Activated naive CD8-positive, alpha-beta T cell treated with anti-CD3 and anti-CD28 coated beads for 36 hours (primary cell): ENCODE results near the gene KPNA3. TPM values are rescaled to one million over a fixed set of nuclear protein-coding genes. Genes with fewer than 3 reads are reported as not detected.

ENCODE experiments used
- DNase-seq: peaks from one replicate; pipeline ENCODE4 v3.0.0; 2021
- H3K27ac Mint-ChIP-seq: one replicate; pipeline ENCODE4 v1.8.0; 2022; ENCODE audit warnings: mild to moderate bottlenecking, moderate library complexity, mixed read lengths
- H3K27me3 Mint-ChIP-seq: one replicate; pipeline ENCODE4 v1.8.0; 2022; ENCODE audit warnings: mild to moderate bottlenecking, mixed read lengths
- H3K36me3 Mint-ChIP-seq: one replicate; pipeline ENCODE4 v1.8.0; 2021; ENCODE audit warnings: mild to moderate bottlenecking, mixed read lengths
- H3K4me1 Mint-ChIP-seq: one replicate; pipeline ENCODE4 v1.8.0; 2021; ENCODE audit warnings: mixed read lengths
- H3K4me3 Mint-ChIP-seq: one replicate; pipeline ENCODE4 v1.8.0; 2022; ENCODE audit warnings: mild to moderate bottlenecking, moderate library complexity, mixed read lengths
- H3K9me3 Mint-ChIP-seq: one replicate; pipeline ENCODE4 v1.8.0; 2022; ENCODE audit warnings: mixed read lengths
- total RNA-seq, 2 experiments: library from RNA; stranded (reverse); gene quantifications; one replicate each; pipeline ENCODE4 v1.2.3, GENCODE V29; 2021

Gene KPNA3, protein sequence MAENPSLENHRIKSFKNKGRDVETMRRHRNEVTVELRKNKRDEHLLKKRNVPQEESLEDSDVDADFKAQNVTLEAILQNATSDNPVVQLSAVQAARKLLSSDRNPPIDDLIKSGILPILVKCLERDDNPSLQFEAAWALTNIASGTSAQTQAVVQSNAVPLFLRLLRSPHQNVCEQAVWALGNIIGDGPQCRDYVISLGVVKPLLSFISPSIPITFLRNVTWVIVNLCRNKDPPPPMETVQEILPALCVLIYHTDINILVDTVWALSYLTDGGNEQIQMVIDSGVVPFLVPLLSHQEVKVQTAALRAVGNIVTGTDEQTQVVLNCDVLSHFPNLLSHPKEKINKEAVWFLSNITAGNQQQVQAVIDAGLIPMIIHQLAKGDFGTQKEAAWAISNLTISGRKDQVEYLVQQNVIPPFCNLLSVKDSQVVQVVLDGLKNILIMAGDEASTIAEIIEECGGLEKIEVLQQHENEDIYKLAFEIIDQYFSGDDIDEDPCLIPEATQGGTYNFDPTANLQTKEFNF
- 10 to 100 TPM; 65.9 to 67.0 TPM for total RNA-seq

DNA sequence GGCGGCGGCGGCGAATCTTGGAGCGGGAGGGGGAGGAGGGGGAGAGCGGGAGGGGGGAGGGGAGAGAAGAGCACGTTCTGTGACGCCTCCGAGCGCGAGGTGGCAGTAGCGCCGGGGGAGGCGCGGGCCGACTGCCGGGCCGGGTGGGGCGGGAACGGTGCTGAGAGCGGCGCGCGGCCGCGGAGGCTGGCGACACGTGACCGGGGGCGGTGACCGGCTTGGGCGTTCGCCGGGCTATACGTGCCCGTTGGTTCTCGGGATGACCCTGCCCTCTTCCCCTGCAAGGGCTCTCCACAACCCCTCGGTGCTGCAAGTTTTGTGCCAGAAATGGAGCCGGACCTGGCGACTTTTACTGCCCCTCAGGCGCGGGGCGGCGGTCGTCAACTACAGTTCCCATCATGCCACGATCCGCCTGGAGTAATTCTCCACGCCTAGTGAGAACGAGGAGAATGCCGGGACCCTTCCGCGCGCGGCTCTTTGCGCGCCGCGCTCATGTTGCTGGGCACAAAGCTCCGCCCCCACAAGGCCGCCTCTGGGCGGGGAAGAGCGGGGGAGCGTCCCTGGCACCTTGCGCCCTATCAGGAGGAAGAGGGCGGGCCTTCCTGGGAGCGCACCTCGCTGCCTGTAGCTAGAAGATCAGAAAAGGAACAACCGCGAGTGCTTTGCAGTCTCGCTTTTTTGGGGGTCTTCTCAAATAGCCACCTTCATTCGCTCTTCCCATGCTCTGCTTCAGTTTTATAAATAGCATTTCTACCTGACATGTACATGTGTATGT is at the start of gene KPNA3:
Gene KPNA3, minus strand, starts transcription at position 133 of the 775 bp plus-strand sequence. CDS start 176 bp downstream, outside the sequence.
- DNase-seq, result peak; percentile 95
- no peaks in the 10 kb centered on the region for H3K9me3 Mint-ChIP-seq
- peak within 1 kb of the TSS; percentile 89 for H3K4me3 Mint-ChIP-seq
- H3K36me3 Mint-ChIP-seq, result peaks cover 14% of the 10 kb centered on the region
- no peaks in the 10 kb centered on the region for H3K27me3 Mint-ChIP-seq
- H3K27ac Mint-ChIP-seq, result peak within 1 kb of the TSS; percentile 97
- peaks cover 26% of the 10 kb centered on the region for H3K4me1 Mint-ChIP-seq

DNA sequence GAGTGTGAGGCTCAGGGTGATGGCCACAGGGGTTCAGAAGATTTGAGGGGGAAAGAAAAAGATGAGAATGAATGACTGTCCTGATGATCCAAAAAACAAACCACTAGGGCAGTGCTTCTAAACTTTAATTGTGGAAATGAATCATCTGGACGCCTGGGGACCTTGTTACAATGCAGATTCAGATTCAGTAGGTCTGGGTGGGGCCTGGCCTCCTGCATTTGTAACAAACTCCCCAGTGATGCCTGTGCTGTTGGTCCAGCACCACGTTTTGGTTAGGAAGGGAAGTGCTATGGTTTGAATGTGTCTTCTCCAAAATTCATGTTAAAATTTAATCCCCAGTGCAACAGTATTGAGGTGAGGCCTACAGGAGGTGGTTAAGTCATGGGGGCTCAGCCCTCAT is 49.5 kb upstream of the KPNA3 start:
- no peak for DNase-seq
- no peaks in the 10 kb centered on the region for H3K9me3 Mint-ChIP-seq
- no peaks in the 10 kb centered on the region for H3K4me1 Mint-ChIP-seq
- H3K27me3 Mint-ChIP-seq, result no peaks in the 10 kb centered on the region
- no peaks in the 10 kb centered on the region for H3K36me3 Mint-ChIP-seq
- no peak overlapping the region for H3K27ac Mint-ChIP-seq
- H3K4me3 Mint-ChIP-seq, result no peak overlapping the region

DNA sequence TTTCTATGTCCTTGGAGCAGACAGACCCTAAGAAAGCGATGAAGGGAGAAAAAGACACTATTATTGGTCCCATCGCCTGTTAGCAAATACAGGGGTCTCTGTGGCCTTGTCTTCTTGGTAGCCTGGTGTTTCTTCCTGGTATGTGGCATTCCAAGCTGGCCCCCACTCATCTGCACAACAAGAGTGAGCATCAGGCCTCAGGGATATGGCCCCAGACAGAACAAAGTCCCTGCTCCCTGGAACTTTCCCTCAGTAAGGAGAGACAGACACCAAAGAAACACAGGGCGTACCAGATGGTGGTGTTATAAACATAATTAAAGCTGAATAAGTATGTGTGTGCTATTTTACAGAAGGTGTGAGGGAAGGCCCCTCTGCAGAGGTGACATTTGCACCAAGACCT is 48.2 kb upstream of the KPNA3 start:
- Mint-ChIP-seq H3K36me3 (no peaks in the 10 kb centered on the region), H3K4me3 (no peak overlapping the region), H3K9me3 (no peaks in the 10 kb centered on the region), H3K27ac (no peak overlapping the region), H3K4me1 (no peaks in the 10 kb centered on the region), H3K27me3 (no peaks in the 10 kb centered on the region)
- no peak for DNase-seq

DNA sequence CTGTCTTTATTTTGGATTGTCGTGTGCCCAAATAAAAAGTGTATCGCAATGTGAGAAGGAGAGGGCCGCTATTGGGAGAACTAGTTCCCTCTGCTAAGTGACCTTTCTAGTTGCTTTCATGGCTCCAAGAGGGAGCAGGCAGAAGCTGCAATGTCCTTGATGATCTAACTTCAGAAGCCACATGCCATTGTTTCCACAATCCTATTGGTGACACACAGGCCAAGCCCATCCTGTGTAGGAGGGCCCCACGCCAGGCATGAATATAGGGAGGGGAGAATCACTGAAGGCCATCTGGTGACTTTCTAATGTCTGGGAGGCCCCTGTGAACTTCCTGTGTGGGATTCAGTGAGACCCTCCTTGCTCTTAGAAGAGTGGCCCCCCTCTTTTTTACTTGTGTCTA is 47.8 kb upstream of the KPNA3 start:
- H3K36me3 Mint-ChIP-seq, result no peaks in the 10 kb centered on the region
- H3K4me3 Mint-ChIP-seq, result no peak overlapping the region
- no peaks in the 10 kb centered on the region for H3K9me3 Mint-ChIP-seq
- no peaks in the 10 kb centered on the region for H3K4me1 Mint-ChIP-seq
- no peak for DNase-seq
- no peaks in the 10 kb centered on the region for H3K27me3 Mint-ChIP-seq
- no peak overlapping the region for H3K27ac Mint-ChIP-seq

DNA sequence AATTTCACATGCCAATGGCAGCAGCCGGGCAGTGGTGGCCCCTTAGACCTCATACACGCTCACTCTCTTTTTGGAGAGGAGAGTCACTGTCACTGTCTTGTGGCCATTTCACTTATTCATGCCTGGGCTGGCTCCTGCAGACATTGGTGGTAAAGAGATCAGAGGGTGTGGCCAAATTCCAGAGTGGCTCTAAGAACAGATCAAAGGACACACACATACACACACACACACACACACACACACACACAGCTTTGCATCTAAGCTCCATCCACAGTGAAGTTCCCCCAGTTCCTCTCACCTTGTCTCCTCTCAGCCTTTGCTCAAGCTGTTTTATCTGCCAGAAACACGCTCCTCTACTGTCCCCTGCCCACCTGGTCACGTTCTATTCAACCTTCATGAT is 46.5 kb upstream of the KPNA3 start:
- Mint-ChIP-seq H3K36me3 (no peaks in the 10 kb centered on the region), H3K4me1 (no peaks in the 10 kb centered on the region), H3K27me3 (no peaks in the 10 kb centered on the region), H3K9me3 (no peaks in the 10 kb centered on the region), H3K27ac (no peak overlapping the region), H3K4me3 (no peak overlapping the region)
- DNase-seq, result no peak

DNA sequence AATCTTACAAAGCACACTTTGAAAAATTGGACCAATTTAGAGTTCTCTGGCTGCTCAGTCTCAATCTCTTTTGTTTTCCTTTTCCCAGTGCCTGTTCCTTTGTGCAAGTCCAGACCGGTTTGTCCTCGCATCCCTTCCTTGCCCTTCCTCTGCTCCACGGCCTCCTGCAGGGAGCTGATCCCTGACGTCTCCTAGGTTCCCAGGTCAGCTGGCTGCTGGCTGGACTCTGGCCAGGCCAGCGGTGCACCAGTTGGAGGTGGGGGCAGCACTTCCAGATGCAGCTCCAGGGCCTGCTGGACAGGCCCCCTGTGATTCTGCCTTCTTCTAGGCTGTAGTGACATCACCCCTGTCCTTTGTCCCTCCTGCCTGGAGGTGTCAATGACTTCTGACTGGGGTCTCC is 44.0 kb upstream of the KPNA3 start:
- no peaks in the 10 kb centered on the region for H3K27me3 Mint-ChIP-seq
- no peak overlapping the region for H3K4me3 Mint-ChIP-seq
- H3K4me1 Mint-ChIP-seq, result peaks cover 2% of the 10 kb centered on the region
- no peak for DNase-seq
- H3K9me3 Mint-ChIP-seq, result no peaks in the 10 kb centered on the region
- H3K27ac Mint-ChIP-seq, result no peak overlapping the region
- no peaks in the 10 kb centered on the region for H3K36me3 Mint-ChIP-seq

DNA sequence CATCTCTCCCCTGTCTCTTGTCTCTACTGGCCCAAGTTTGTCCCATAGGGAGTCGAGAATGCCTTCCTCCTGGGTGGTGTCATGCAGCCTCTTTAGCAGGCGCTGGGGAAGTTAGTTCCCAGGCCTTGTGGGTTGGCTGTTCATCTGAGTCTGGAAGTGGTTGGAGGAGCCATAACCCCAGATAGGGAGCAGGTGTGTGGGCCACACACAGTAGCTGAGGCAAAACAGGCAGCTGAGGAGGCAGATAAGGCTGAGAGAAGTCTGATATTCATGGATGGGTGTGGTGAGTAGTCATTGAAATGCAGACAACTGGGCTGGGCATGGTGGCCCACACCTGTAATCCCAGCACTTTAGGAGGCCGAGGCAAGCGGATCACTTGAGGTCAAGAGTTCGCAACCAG is 40.9 kb upstream of the KPNA3 start:
- Mint-ChIP-seq H3K9me3 (peaks cover 4% of the 10 kb centered on the region), H3K36me3 (peaks cover 3% of the 10 kb centered on the region), H3K27me3 (no peaks in the 10 kb centered on the region), H3K27ac (no peak overlapping the region), H3K4me1 (peaks cover 6% of the 10 kb centered on the region), H3K4me3 (no peak overlapping the region)
- DNase-seq, result no peak

DNA sequence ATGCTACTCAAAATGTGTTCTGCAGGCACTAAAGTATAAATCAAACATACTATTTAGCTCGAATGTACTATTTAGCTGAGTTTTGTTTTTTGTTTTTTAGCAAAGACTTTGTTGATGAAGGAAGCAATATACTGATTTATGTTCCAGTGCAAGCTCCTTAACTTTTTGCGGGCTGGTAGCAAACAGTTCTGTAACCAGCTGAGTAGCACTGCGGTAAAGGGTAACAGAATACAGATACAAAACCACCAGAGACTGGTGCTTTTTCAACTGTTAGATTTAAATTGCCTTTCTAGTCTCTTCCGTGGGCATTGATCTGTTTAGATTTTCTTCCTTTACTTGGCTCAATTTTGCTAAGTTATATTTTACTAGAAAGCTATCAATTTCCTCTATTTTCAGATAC is 39.0 kb upstream of the KPNA3 start:
- Mint-ChIP-seq H3K27ac (no peak overlapping the region), H3K9me3 (peaks cover 4% of the 10 kb centered on the region), H3K27me3 (no peaks in the 10 kb centered on the region)

DNA sequence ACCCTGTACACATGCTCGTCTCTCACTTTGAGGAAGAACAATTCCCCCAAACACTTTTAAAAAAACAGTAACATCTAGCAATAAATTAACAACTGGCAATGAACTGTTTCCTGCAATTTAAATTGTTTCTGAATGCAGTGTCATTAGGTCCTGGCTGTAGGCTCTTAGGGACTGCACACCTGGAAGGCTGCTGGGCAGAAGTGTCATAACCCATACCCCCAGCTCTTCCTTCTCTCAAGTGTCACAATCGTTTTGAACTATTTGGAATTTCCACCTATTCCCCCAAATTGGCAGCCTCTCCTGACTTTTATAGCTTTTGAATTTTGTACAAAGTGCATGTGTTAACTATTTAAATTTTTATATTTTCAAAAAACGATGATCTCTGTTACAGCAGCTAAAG is 38.2 kb upstream of the KPNA3 start:
- H3K4me1 Mint-ChIP-seq, result peaks cover 6% of the 10 kb centered on the region
- DNase-seq, result no peak
- H3K27ac Mint-ChIP-seq, result no peak overlapping the region
- H3K36me3 Mint-ChIP-seq, result peaks cover 3% of the 10 kb centered on the region
- H3K9me3 Mint-ChIP-seq, result peaks cover 4% of the 10 kb centered on the region
- H3K4me3 Mint-ChIP-seq, result no peak overlapping the region
- no peaks in the 10 kb centered on the region for H3K27me3 Mint-ChIP-seq

More for the DNA sequence above, 39.0 kb upstream of the KPNA3 start:
- peaks cover 3% of the 10 kb centered on the region for H3K36me3 Mint-ChIP-seq
- H3K4me3 Mint-ChIP-seq, result no peak overlapping the region
- H3K4me1 Mint-ChIP-seq, result peaks cover 6% of the 10 kb centered on the region
- DNase-seq, result no peak

DNA sequence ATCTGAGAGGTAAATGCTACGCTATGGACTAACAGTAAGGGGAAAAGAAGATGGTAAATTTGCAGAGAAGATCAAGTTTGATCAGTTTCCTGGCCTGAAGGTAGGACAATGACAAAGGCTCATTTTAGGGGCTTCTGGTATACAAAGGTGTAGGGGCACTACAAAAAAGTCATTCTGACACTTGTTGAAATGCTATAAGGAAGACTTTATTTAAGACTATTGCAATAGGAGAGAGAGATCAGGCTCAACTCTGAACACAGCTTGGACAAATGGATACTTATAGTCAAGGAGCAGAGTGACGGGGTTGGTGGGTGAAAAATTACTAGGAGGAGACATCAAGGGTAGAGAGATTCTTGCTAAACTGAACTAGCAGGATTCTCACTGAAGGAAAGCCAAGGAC is 37.2 kb upstream of the KPNA3 start:
- peaks cover 3% of the 10 kb centered on the region for H3K36me3 Mint-ChIP-seq
- no peak overlapping the region for H3K27ac Mint-ChIP-seq
- no peaks in the 10 kb centered on the region for H3K27me3 Mint-ChIP-seq
- peaks cover 6% of the 10 kb centered on the region for H3K4me1 Mint-ChIP-seq
- no peak overlapping the region for H3K4me3 Mint-ChIP-seq
- H3K9me3 Mint-ChIP-seq, result peaks cover 4% of the 10 kb centered on the region
- no peak for DNase-seq

DNA sequence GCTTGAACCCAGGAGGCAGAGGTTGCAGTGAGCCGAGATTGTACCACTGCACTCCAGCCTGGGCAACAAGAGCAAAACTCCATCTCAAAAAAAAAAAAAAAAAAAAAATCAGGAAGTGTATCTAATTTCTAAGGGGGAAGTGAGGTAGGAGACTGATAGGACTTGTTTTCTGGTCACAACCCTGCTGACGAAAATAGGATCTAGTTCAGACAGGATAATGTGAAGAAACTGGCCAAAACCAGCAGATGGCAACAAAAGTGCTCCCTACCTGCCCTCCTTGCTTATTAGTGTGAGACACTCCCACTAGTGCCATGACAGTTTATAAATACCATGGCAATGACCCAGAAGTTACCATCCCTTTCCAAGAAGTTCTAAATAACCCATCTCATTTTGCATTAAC is 36.0 kb upstream of the KPNA3 start:
- no peak for DNase-seq
- Mint-ChIP-seq H3K9me3 (peaks cover 4% of the 10 kb centered on the region), H3K4me3 (no peak overlapping the region), H3K4me1 (peaks cover 6% of the 10 kb centered on the region), H3K27ac (no peak overlapping the region), H3K36me3 (peaks cover 3% of the 10 kb centered on the region), H3K27me3 (no peaks in the 10 kb centered on the region)

DNA sequence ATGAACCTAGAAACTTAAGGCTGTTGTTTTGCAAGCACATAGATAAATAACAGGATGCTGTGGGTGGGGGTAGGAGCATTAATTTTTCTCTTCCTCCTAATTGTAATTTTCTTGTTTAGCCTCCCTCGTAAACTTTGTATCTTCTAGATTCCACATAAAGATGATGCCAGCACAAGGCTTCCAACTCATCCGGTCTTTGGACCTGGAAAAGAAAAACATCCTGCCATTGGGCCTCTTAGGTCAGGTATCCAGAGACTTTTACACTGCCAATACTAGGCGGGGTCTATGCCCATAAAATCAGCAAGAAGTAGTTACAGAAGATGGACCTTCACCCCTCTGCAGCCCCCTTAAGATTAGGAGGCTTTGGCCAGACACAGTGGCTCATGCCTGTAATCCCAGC is 35.4 kb upstream of the KPNA3 start:
- Mint-ChIP-seq H3K27me3 (no peaks in the 10 kb centered on the region), H3K36me3 (peaks cover 3% of the 10 kb centered on the region), H3K4me1 (peaks cover 6% of the 10 kb centered on the region), H3K27ac (no peak overlapping the region), H3K9me3 (peaks cover 4% of the 10 kb centered on the region), H3K4me3 (no peak overlapping the region)
- no peak for DNase-seq

DNA sequence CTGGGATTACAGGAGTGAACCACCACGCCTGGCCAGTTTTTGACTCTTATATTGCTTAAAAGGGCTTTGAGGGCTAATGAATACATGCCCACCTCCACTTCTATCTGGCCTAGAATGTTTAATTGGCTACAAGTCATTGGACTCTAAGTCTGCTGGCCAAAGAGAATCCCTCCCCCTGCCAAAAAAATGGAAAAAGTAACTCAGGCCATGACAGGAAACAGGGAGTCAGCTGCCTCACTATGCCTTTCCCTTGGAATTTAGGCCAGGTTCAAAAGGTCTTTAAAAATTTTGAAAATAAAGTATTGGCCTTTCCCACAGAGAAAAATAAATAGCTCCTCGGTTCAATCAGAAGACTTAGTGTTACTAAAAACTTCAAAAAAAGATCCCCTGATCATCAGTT is 34.9 kb upstream of the KPNA3 start:
- Mint-ChIP-seq H3K4me1 (peaks cover 4% of the 10 kb centered on the region), H3K4me3 (no peak overlapping the region), H3K27ac (no peak overlapping the region), H3K9me3 (peaks cover 4% of the 10 kb centered on the region), H3K36me3 (peaks cover 3% of the 10 kb centered on the region), H3K27me3 (no peaks in the 10 kb centered on the region)
- DNase-seq, result no peak

DNA sequence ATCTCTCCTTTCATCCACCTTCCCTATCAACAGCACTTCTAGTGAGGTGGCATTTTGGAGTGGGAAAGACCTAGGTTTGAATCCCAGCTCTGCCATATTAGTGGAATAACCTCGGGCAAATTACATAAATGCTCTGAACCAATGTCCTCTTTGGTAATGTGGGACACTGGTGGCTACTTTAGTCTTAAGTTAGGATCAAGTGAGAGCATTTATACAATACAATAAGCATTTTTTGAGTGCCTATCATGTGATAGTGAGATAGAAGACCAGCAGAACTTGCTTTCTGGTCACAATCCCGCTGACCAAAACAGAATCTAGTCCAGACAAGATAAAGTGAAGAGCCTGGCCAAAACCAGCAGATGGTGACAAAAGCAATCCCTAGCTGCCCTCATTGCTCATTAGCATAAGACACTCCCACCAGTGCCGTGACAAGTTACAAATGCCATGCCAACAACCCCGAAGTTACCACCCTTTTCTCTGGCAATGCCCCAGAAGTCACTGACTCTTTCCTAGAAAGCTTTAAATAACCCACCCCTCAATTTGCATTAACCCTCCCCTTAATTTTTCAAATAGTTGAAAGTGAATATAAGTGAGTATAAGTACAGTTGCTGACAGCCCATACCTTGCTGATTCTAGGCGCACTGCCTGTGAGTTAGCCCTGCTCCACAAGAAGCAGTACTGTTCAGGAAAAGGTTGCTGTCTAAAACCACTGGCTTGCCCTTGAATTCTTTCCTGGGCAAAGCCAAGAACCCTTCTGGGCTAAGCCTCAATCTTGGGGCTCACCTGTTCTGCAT is 28.9 kb upstream of the KPNA3 start:
- no peak overlapping the region for H3K4me3 Mint-ChIP-seq
- H3K4me1 Mint-ChIP-seq, result no peaks in the 10 kb centered on the region
- no peaks in the 10 kb centered on the region for H3K9me3 Mint-ChIP-seq
- H3K27me3 Mint-ChIP-seq, result peaks cover 10% of the 10 kb centered on the region
- H3K36me3 Mint-ChIP-seq, result no peaks in the 10 kb centered on the region
- no peak overlapping the region for H3K27ac Mint-ChIP-seq
- DNase-seq, result no peak
